ENCODE measurements around the gene MBD4. TPM values are rescaled to one million over a fixed set of nuclear protein-coding genes. Genes with fewer than 3 reads are reported as not detected.

MBD4 gene
- total and polyA plus RNA-seq, 10 of the 15 experiments (the other 5 are each of a cell fraction or from before 2014, with no cell fraction given), result 17.7 to 59.0 (median 49.0) TPM

- TF ChIP-seq NKRF (conservative IDR thresholded peaks at IDR 0.05), result no peak
- TF ChIP-seq E2F8 (IDR thresholded peaks at IDR 0.05; ENCODE audit: low read depth, partially characterized antibody), result no peak
- TF ChIP-seq WRNIP1 (IDR thresholded peaks at IDR 0.05; ENCODE audit: borderline replicate concordance, low read depth, low read length), result no peak
- TF ChIP-seq TCF3 (IDR thresholded peaks at IDR 0.05; ENCODE audit: borderline replicate concordance, insufficient read depth, low read depth, low read length), result no peak
- TF ChIP-seq CHD4 (IDR thresholded peaks at IDR 0.05), result no peak
- TF ChIP-seq BACH1 (IDR thresholded peaks at IDR 0.05; ENCODE audit: borderline replicate concordance), result no peak
Measured at GRCh38 chr3:129419476-129419875, 20.3 kb downstream of the MBD4 start (continued).

Measured in GM12878 (cell line).